Progenitor cell of endocrine pancreas (in vitro differentiated cells): ENCODE results near the gene MTF2. TPM values are rescaled to one million over a fixed set of nuclear protein-coding genes. Genes with fewer than 3 reads are reported as not detected.

Experiments
- DNase-seq: peaks from one replicate; pipeline ENCODE4 v3.0.0; 2021; ENCODE audit warnings: low spot score; ENCODE audit not compliant: unreplicated experiment
- H3K27ac Mint-ChIP-seq: 2 replicates; pipeline ENCODE4 v1.8.0; 2021; ENCODE audit warnings: mild to moderate bottlenecking, moderate library complexity, mixed read lengths
- H3K27me3 Mint-ChIP-seq: 2 replicates; pipeline ENCODE4 v1.8.0; 2021; ENCODE audit warnings: mixed read lengths
- H3K36me3 Mint-ChIP-seq: 2 replicates; pipeline ENCODE4 v1.8.0; 2022; ENCODE audit warnings: mixed read lengths; ENCODE audit not compliant: insufficient read depth
- H3K4me1 Mint-ChIP-seq: 2 replicates; pipeline ENCODE4 v1.8.0; 2021; ENCODE audit warnings: low read depth, mixed read lengths
- H3K4me3 Mint-ChIP-seq: 2 replicates; pipeline ENCODE4 v1.8.0; 2021; ENCODE audit warnings: low read depth, mild to moderate bottlenecking, moderate library complexity, mixed read lengths
- H3K9me3 Mint-ChIP-seq: 2 replicates; pipeline ENCODE4 v1.8.0; 2021; ENCODE audit warnings: low read depth, mixed read lengths
- CTCF ChIP-seq: fragments of 200-600 bp; sonication (generic); IDR thresholded peaks from one replicate; pipeline ENCODE4 v1.5.0; 2021; ENCODE audit warnings: antibody characterized with exemption, mild to moderate bottlenecking; ENCODE audit not compliant: unreplicated experiment
- total RNA-seq: library from RNA; stranded (reverse); gene quantifications from 2 replicates; pipeline ENCODE4 v1.2.1, GENCODE V29; 2021

Gene MTF2
- total RNA-seq, 1 donor from 2014 or later: 89.4 TPM

DNA sequence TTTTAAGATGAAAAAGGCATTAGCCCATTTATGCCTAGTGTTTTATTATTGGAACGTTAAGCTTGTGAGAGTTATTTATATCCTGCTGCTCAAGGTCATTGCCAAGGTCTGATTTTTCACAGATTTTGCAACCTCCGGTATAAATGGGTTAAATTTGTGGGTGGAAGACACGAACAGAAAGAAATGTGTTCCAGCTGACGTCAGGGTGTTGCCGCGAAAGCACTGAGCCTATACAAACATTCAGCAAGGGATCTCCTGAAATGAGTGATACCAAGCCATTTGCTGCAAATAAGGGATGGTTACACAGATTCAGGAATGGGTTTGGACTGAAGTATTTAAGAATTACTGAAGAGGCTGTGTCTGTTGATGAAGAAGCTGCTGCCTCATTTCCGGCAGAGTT is 68.9 kb downstream of the MTF2 start:
- Mint-ChIP-seq H3K9me3 (no peaks in the 10 kb centered on the region), H3K4me1 (no peaks in the 10 kb centered on the region), H3K27ac (no peak overlapping the region), H3K4me3 (no peak overlapping the region), H3K36me3 (peaks cover 11% of the 10 kb centered on the region), H3K27me3 (no peaks in the 10 kb centered on the region)
- DNase-seq: no peak
- TF ChIP-seq CTCF: no peak

DNA sequence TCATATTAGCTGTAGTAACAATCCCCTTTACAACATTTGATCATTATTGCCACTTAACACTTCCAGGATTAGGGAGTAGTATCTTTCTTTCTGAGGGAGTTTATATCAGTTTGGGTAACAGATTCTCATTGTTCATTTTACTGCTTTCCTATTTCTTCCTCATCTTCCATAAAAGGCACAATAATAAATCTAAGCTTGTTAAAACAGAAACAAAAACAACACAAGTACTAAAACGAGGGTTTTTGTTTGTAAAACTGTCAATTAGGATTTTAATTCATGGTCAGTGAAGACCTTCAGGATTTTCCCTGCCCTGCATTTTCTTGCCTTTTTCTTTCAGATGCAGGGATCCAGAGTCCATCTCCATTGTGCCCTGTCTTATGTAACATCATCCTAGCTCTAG is 71.6 kb downstream of the MTF2 start:
- no peaks in the 10 kb centered on the region for H3K4me1 Mint-ChIP-seq
- H3K9me3 Mint-ChIP-seq: no peaks in the 10 kb centered on the region
- H3K36me3 Mint-ChIP-seq: peaks cover 7% of the 10 kb centered on the region
- no peak overlapping the region for H3K4me3 Mint-ChIP-seq
- no peak overlapping the region for H3K27ac Mint-ChIP-seq
- H3K27me3 Mint-ChIP-seq: no peaks in the 10 kb centered on the region
- no peak for DNase-seq
- TF ChIP-seq CTCF: no peak

- Mint-ChIP-seq H3K4me1 (no peaks in the 10 kb centered on the region), H3K36me3 (peaks cover 8% of the 10 kb centered on the region), H3K27ac (no peak overlapping the region), H3K4me3 (no peak overlapping the region), H3K27me3 (no peaks in the 10 kb centered on the region), H3K9me3 (no peaks in the 10 kb centered on the region)
- TF ChIP-seq CTCF: no peak
- DNase-seq: no peak
Measured at GRCh38 chr1:93151474-93151873, 72.4 kb downstream of the MTF2 start.

- TF ChIP-seq CTCF: no peak
- DNase-seq: no peak
- H3K36me3 Mint-ChIP-seq: peaks cover 6% of the 10 kb centered on the region
- H3K9me3 Mint-ChIP-seq: no peaks in the 10 kb centered on the region
- H3K27ac Mint-ChIP-seq: no peak overlapping the region
- no peak overlapping the region for H3K4me3 Mint-ChIP-seq
- H3K27me3 Mint-ChIP-seq: no peaks in the 10 kb centered on the region
- no peaks in the 10 kb centered on the region for H3K4me1 Mint-ChIP-seq
Measured at GRCh38 chr1:93152835-93153234, 73.8 kb downstream of the MTF2 start.

- no peaks in the 10 kb centered on the region for H3K4me1 Mint-ChIP-seq
- no peak for TF ChIP-seq CTCF
- DNase-seq: no peak
- H3K36me3 Mint-ChIP-seq: peaks cover 11% of the 10 kb centered on the region
- no peak overlapping the region for H3K4me3 Mint-ChIP-seq
- no peak overlapping the region for H3K27ac Mint-ChIP-seq
- H3K27me3 Mint-ChIP-seq: no peaks in the 10 kb centered on the region
- H3K9me3 Mint-ChIP-seq: no peaks in the 10 kb centered on the region
Measured at GRCh38 chr1:93154898-93155297, 75.8 kb downstream of the MTF2 start.

DNA sequence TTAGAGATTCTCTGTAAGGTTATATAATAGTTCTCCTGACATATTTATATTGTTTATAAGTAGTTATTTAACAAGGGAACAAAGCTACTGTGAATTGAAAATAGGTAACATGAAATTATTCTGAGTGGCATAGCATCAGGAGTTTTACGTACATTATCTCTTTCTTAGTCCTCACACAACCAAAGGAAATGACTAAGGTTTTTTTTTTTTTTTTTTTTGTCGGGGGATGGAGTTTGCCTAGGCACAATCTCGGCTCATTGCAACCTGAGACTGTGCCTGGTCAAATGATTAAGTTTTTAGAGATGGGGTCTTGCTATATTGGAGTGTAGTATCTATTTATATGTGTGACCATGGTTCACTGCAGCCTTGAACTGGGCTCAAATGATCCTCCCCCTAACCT is 76.3 kb downstream of the MTF2 start:
- Mint-ChIP-seq H3K4me3 (no peak overlapping the region), H3K27ac (no peak overlapping the region), H3K27me3 (no peaks in the 10 kb centered on the region), H3K36me3 (peaks cover 11% of the 10 kb centered on the region), H3K9me3 (no peaks in the 10 kb centered on the region), H3K4me1 (no peaks in the 10 kb centered on the region)
- DNase-seq: no peak
- no peak for TF ChIP-seq CTCF
